GM03348 (cell line): ENCODE measurements around the gene ATP10A.
"Not testable (repeated sequence)": the region's sequence is repeated elsewhere in the genome, so short reads cannot be mapped to it uniquely, and the experiment has no call there.

ENCODE experiments used
- DNase-seq: peaks from one replicate; pipeline ENCODE4 v3.0.0; 2012; ENCODE audit warnings: low spot score

The ATP10A gene

DNA sequence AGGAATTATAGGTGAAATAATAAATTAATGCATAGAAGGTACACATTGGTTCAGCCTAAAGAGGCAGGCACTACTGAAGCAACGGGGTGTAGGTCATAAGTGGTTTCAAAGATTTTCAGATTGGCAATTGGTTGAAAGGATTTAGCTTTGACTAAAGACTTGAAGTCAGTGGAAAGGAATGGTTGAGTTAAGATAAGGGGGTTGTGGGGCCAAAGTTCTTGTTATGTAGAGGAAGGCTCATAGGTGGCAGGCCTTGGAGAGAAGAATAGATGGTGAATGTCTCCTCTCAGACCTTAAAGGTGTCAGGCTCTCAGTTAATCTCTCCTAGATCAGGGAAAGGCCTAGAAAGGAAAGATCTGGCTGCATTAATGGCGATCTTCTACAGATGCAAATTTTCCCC, 209.8 kb downstream of the ATP10A start:
- no peak for DNase-seq

DNA sequence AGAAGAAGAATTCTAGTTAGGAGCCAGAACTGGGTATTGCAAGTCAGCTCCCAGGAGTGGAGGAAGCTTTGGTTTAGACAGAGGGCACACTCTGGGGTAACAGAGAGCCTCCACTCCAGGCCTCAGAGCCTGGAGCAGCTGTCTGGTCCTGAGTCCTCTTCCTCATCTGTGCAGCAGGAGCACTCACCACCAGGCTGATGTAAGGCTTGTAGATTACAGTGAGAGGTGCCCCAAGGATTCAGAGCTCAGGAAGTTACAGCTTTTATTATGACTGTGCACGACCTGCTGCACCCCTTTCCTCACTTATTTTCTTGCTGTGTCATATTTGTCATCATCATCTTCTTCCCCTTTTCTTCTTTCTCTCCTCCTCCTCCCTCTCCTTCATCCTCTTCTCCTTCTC, 210.4 kb downstream of the ATP10A start:
- no peak for DNase-seq

DNA sequence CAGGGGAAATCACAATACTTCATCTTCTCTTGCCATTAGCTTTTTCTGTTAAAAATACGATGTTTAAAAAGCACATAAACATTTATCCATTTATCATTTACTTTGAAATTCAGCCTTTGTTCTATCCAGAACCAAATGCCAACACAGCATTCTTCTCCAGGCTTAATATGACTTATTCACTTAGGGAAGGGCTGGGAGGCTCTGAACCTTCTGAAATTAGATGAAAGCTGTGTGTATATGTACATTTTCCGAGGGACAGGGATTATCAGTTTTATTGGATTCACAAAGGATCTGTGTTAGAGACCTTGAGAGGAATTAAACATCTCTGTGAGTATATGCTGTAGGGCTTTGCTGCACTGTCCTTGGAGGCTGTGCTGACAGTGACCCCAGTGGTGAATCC, 213.7 kb downstream of the ATP10A start:
- no peak for DNase-seq

DNA sequence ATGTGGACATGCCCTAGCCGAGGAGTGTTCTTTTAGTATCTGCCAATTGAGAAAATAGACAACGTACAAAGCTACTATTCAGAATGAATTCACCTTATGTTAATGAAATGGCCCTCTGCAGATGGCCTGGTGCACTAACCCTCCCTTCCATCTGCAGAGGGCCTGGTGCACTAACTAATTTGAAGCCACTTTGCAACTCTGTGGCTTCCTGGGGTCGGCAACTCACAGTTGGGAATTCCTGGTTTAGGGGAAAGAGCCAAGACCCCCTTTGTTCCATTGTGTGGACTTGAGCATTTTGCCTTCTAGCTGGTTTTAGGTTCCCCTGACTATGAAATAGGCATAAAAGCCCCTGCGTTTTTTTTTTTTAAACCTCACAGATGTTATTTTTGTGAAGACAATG, 220.0 kb downstream of the ATP10A start:
- no peak for DNase-seq

DNA sequence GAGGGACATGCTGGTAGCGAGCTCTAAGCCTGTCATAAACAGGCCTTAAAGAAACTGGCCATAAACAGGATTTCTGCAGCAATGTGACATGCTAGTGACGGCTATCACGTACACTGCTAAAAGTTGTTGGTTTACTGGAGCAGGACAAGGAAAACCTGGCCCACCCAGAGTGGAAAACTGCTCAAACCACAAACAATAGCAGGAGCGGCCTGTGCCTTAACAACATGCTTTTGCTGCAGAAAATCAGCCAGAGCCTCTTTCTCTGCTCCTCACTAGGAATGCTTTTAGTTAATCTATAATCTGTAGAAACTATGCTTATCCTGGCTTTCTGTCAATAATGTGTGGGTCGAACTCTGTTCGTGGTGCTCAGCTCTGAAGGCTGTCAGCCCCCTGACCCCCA, 221.4 kb downstream of the ATP10A start:
- DNase-seq: no peak

DNA sequence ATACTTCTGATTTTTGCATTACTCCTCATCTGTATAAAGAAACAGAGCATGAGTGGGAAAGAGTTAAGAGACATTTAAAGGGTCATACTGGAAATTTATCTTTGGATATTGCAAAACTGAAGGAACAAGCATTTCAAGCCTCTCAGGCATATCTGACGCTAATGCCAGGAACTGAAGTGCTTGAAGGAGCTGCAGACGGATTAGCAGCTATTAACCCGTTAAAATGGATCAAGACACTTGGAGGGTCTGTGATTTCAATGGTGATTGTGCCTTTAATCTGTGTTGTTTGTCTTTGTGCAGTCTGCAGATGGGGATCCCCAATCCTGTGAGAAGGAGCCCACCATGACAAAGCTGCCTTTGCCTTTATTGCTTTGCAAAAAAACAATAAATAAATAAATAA, 221.8 kb downstream of the ATP10A start:
- DNase-seq: no peak

DNA sequence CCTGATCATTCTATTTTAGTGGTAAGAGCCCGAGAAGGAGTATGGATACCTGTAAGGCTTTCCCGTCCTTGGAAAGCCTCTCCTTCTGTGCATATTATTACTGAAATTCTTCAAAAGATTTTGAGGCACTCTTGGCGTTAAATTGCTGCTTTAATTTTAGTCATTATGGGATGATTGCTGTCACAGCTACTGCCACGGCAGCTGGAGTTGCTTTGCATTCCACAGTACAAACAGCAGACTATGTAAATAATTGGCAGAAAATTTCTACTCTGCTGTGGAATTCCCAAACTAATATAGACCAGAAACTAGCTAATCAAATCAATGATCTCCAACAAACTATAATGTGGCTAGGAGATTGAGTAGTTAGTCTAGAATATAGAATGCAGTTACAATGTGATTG, 222.2 kb downstream of the ATP10A start:
- not testable (repeated sequence) for DNase-seq

DNA sequence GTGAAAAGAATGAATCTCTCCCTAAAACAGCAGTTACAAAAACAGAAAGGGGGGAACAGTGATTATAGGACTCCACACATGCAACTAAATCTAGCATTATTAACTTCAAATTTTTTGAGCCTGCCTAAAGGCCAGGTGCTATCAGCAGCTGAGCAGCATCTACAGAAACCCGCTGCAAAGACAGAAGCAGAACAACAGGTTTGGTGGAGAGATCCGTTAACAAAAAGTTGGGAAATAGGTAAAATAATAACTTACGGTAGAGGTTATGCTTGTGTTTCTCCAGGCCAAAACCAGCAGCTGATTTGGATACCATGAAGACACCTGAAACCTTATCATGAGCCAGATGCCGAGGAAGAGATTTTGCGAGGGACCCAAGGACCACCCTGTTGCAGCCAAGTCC, 222.7 kb downstream of the ATP10A start:
- DNase-seq: no peak

DNA sequence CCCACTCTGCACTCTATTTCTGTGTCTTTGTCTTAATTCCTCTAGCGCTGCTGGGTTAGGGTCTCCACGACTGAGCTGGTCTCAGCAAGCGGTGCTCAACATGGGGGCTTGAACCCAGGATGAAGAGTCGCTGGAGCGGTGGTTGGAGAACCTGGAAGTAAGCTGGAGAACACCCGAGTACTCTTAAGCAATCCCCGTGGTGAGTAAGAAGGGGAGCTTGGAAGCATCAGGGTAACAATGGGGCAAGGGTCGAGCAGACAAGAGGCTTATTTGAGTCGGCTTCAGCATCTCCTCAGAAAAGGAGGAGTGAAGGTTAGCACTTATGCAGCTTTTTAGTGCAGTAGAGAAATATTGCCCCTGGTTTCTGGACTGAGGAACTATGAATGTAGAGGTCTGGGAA, 226.6 kb downstream of the ATP10A start:
- not testable (repeated sequence) for DNase-seq

DNA sequence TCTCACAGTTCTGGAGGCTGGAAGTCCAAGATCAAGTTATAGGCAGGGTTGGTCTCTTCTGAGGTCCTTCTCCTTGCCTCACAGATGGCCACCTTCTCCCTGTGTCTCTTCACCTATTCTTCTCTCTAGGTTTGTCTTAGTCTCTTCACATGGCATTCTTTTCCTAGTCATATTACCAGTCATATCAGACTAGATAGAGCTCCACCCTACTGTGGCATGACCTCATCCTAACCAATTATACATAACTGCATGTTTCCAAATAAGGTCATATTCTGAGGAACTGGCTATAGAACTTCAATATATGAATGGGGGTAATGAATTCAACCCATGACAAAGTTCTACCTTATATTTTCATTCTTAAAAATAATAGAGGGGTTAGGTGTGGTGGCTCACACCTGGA, 227.9 kb downstream of the ATP10A start:
- no peak for DNase-seq

DNA sequence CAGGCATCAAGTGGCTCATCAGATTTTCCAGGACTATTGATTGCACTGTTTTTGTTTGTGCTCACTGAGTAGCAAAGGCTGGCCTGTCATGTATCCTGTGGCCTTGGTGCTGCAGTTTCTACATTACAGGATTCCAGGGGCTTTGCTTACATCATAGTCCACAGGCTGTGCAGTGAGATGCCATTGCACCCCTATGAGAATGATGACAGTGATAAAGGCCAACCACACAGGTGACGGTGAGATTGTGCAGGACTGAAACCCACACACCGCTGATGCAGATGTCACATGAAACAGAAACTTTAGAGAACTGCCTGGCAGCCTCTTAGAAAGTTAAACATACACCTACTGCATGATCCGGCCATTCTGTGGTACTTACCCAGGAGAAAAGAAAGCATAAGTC, 229.3 kb downstream of the ATP10A start:
- DNase-seq: no peak

DNA sequence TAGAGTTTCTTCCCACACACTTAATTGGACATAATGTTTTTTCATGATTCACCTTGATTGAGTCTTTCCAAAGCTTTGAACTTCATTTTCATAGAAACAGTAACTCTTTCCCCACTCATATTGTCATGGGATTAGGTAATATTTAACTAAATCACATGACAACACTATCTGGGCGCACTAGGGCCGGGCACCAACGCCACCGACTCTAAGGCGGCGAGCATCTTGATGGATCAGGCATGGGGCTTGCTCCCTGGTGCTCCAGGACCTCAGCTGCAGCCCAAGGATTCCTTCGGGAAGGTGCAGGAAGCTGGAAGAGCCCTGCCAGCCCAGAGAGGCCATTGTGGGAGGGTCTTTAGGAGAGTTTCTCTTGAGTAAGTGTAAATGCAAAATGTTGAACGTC, 231.2 kb downstream of the ATP10A start:
- DNase-seq: no peak
